A172 (cell line): ENCODE results near the gene SEPTIN14. TPM values are rescaled to one million over a fixed set of nuclear protein-coding genes. Genes with fewer than 3 reads are reported as not detected.
"Not testable (repeated sequence)": the region's sequence is repeated elsewhere in the genome, so short reads cannot be mapped to it uniquely, and the experiment has no call there.

Source experiments
- DNase-seq: peaks from one replicate; pipeline ENCODE4 v3.0.0-alpha.2; 2015; ENCODE audit warnings: low spot score
- total RNA-seq: library from RNA; depleted of rRNA; stranded (reverse); fragments of >200 nt; shearing (Covaris generic); gene quantifications from 2 replicates; pipeline ENCODE4 v1.2.3, GENCODE V29; 2014; rRNA removed

SEPTIN14 gene
- total RNA-seq, 1 experiment from 2014 or later, result not detected

- not testable (repeated sequence) for DNase-seq
Measured at GRCh38 chr7:55785444-55785843, 77.1 kb downstream of the SEPTIN14 start.

GRCh38 chr7:55784151-55784550 lies 78.4 kb downstream of the SEPTIN14 start:
- DNase-seq, result no peak

- no peak for DNase-seq
Measured at GRCh38 chr7:55778631-55779030, 83.9 kb downstream of the SEPTIN14 start.

GRCh38 chr7:55776196-55776595 lies 86.4 kb downstream of the SEPTIN14 start:
- no peak for DNase-seq

GRCh38 chr7:55775051-55775420 lies 87.5 kb downstream of the SEPTIN14 start:
- no peak for DNase-seq

GRCh38 chr7:55774327-55775050 lies 88.1 kb downstream of the SEPTIN14 start:
- DNase-seq, result no peak

- peak; percentile 50 for DNase-seq
Measured at GRCh38 chr7:55770778-55771177, 91.8 kb downstream of the SEPTIN14 start.

- DNase-seq, result not testable (repeated sequence)
Measured at GRCh38 chr7:55753274-55753862, 109.2 kb downstream of the SEPTIN14 start.

GRCh38 chr7:55744706-55745105 lies 117.8 kb downstream of the SEPTIN14 start:
- not testable (repeated sequence) for DNase-seq

Other genes starting within 250 kb of the SEPTIN14 start
- gene ZNF713, start 24.7 kb upstream of the SEPTIN14 start, total RNA-seq, result 2.7 and 3.4 TPM in 2 replicates
- 23.3 and 26.9 TPM in 2 replicates for gene MRPS17, start 89.1 kb upstream of the SEPTIN14 start, total RNA-seq
- gene NIPSNAP2, start 101.8 kb upstream of the SEPTIN14 start, total RNA-seq, result 67.5 and 75.5 TPM in 2 replicates
- 98.8 and 102 TPM in 2 replicates for gene PSPH, start 188.7 kb upstream of the SEPTIN14 start, total RNA-seq
- 538 and 632 TPM in 2 replicates for gene CCT6A, start 189.0 kb upstream of the SEPTIN14 start, total RNA-seq
- gene SUMF2, start 201.5 kb upstream of the SEPTIN14 start, total RNA-seq, result 112 and 128 TPM in 2 replicates
- 0.28 TPM in 1 of 2 replicates, not detected in the other for gene PHKG1, start 230.2 kb upstream of the SEPTIN14 start, total RNA-seq
- gene CHCHD2, start 243.7 kb upstream of the SEPTIN14 start, total RNA-seq, result 849 and 881 TPM in 2 replicates